GM12801 (cell line): ENCODE measurements around the gene RPS6KL1.

Source experiments
- TF ChIP-seq, protein P1 (sequence below): IDR thresholded peaks from one replicate; pipeline ENCODE4 v1.5.1; 2011; ENCODE audit warnings: control low read depth; ENCODE audit not compliant: insufficient read length; ENCODE audit errors: extremely low read depth

RPS6KL1 gene

GRCh38 chr14:74962493-74962892, 39.4 kb upstream of the RPS6KL1 start:
- TF ChIP-seq, protein P1, sequence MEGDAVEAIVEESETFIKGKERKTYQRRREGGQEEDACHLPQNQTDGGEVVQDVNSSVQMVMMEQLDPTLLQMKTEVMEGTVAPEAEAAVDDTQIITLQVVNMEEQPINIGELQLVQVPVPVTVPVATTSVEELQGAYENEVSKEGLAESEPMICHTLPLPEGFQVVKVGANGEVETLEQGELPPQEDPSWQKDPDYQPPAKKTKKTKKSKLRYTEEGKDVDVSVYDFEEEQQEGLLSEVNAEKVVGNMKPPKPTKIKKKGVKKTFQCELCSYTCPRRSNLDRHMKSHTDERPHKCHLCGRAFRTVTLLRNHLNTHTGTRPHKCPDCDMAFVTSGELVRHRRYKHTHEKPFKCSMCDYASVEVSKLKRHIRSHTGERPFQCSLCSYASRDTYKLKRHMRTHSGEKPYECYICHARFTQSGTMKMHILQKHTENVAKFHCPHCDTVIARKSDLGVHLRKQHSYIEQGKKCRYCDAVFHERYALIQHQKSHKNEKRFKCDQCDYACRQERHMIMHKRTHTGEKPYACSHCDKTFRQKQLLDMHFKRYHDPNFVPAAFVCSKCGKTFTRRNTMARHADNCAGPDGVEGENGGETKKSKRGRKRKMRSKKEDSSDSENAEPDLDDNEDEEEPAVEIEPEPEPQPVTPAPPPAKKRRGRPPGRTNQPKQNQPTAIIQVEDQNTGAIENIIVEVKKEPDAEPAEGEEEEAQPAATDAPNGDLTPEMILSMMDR, result no peak

DNA sequence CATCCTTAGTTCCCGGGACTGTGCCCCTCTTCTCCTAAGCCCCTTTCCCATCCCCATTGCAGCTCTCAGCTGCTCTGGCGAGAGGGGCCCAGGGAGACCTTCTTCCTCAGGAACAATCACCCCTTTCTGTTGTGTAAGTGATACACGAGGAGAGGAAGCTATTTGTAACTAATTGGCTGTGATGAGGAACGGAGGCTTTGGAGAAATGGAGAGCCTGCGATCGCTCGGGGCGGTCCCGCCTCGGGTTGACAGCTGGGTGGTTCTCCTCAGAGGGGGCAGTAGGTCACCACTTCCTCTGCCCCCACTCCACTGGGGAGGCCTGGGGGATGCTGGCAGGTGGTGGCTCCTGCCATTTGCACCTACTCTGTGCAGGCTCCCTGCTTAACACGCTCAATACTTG, 39.0 kb upstream of the RPS6KL1 start:
- TF ChIP-seq, protein P1, result no peak

- TF ChIP-seq, protein P1, result no peak
These were observed 38.3 kb upstream of the RPS6KL1 start for GRCh38 chr14:74961238-74961911.

DNA sequence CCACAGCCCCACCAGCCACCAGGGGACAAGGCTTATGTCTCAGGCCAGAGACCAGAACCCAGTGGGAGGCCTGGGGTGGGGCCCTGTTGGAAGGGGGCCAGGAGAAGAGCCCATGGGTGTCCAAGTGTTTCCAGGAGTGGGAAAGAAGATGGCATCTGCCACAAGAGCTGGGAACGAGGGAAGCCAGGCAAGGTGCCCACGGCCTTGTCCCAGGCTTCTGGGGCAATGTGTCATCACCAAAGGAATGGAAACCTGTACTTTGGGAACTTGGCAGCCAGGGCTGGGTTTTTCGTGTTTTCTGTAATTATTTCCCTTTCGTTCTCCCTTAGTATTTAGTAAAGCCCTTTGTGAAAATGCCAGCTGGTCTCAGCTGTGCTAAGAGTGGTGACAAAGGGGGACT, 37.7 kb upstream of the RPS6KL1 start:
- TF ChIP-seq, protein P1, result no peak

- TF ChIP-seq, protein P1, result no peak
These were observed 36.6 kb upstream of the RPS6KL1 start for GRCh38 chr14:74959596-74960180.

DNA sequence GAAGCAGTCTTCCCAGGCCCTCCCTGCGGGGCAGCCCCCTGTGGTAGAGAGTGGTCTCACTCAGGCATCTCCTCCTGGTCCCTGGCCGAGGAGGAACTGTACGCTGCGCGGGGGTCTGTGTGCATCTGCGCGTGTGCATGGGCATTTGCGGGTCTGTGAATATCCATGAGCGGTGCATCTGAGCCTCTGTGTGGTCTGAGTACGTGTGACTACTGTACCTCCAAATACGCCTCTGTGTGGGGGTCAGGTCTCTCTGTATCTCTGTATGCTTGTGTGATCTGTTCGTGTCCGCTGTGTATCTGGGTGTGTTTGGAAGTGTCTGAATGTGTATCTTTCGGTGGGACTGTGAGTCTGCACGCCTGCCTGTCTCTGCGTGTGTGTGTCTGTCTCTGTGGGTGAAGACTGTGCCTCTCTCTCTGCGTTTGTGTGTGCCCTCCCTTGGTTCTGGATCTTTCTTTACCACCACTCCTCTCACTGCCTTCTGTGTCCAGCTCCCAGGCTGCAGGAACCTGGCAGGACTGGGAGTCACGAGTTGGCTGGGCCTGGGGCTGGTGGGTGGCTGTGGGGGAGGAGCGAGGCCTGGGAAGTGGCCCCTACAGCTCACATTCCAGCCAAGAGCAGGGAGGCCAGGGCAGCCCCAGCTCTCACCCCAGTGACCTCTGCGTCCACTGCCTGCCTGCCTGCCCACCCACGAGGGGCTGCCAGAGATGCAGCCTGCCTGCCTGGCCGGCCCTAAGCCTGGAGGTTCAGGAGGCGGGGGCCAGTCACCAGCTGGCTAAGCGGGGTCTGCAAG, 33.4 kb upstream of the RPS6KL1 start:
- TF ChIP-seq, protein P1, result no peak

DNA sequence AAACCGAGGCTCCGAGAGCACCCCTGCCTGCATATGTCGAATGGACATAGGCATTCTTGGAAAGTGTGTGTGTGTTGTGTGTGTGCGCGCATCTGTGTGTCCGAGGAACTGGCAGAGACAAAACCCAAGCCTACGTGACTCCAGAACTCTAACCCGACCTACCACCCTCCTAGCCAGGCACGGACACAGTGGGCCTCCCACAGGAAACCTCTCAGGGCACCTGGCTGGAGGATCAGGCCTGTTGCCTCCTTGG, 32.9 kb upstream of the RPS6KL1 start:
- TF ChIP-seq, protein P1, result no peak
